ENCODE results near the gene LACTBL1. TPM values are rescaled to one million over a fixed set of nuclear protein-coding genes. Genes with fewer than 3 reads are reported as not detected.

LACTBL1 gene
- total and polyA plus RNA-seq, 9 donors: not detected

GRCh38 chr1:22975694-22976093 is 3.0 kb upstream of the LACTBL1 start:
- intact Hi-C loops (cut with DNase I): no loop called here
- no peaks in the 10 kb centered on the region for H3K9me3 ChIP-seq
- H3K27me3 ChIP-seq: no peaks in the 10 kb centered on the region
- H3K27ac ChIP-seq: no peak overlapping the region
- no peak for DNase-seq
- no peak for TF ChIP-seq EP300 (IDR thresholded peaks at IDR 0.05)
- TF ChIP-seq CTCF (IDR thresholded peaks at IDR 0.05): no peak
- no peaks in the 10 kb centered on the region for H3K4me1 ChIP-seq (ENCODE audit: insufficient read depth)
- H3K36me3 ChIP-seq: no peaks in the 10 kb centered on the region
- 56 to 73% (median 71%) methylated on average over 3 of the region's 3 CpGs for WGBS, 3 donors
- no peak overlapping the region for H3K4me3 ChIP-seq

GRCh38 chr1:22971611-22972405 is 858 bp downstream of the LACTBL1 start:
- Histone ChIP-seq H3K36me3 (no peaks in the 10 kb centered on the region), H3K4me3 (no peak overlapping the region), H3K9me3 (no peaks in the 10 kb centered on the region), H3K27ac (no peak overlapping the region), H3K4me1 (ENCODE audit: insufficient read depth) (no peaks in the 10 kb centered on the region), H3K27me3 (no peaks in the 10 kb centered on the region)
- TF ChIP-seq CTCF (IDR thresholded peaks at IDR 0.05): no peak
- no peak for TF ChIP-seq POLR2A (IDR thresholded peaks at IDR 0.05)
- no peak for TF ChIP-seq EP300 (IDR thresholded peaks at IDR 0.05)
- 62 to 71% (median 64%) methylated on average over 5 of the region's 5 CpGs for WGBS, 3 donors
- DNase-seq: no peak
- intact Hi-C loops (cut with DNase I): no loop called here

GRCh38 chr1:22971161-22971560 is 1.5 kb downstream of the LACTBL1 start:
- Histone ChIP-seq H3K4me1 (ENCODE audit: insufficient read depth) (no peaks in the 10 kb centered on the region), H3K9me3 (peaks cover 0 to 5% of the 10 kb centered on the region in 2 donors), H3K4me3 (no peak overlapping the region), H3K27ac (no peak overlapping the region), H3K27me3 (no peaks in the 10 kb centered on the region), H3K36me3 (no peaks in the 10 kb centered on the region)
- TF ChIP-seq EP300 (IDR thresholded peaks at IDR 0.05) (no peak), POLR2A (IDR thresholded peaks at IDR 0.05) (no peak), CTCF (IDR thresholded peaks at IDR 0.05) (no peak)
- 9 to 17% (median 10%) methylated on average over 3 of the region's 3 CpGs for WGBS, 3 donors
- no peak for DNase-seq
- intact Hi-C loops (cut with DNase I): no loop called here

GRCh38 chr1:22970096-22970495 is 2.6 kb downstream of the LACTBL1 start:
- intact Hi-C loops (cut with DNase I): no loop called here
- WGBS, 3 donors: 73 to 75% (median 74%) methylated on average over 2 of the region's 2 CpGs
- Histone ChIP-seq H3K27ac (no peak overlapping the region), H3K27me3 (no peaks in the 10 kb centered on the region), H3K9me3 (peaks cover 0 to 7% of the 10 kb centered on the region in 2 donors), H3K4me3 (no peak overlapping the region), H3K4me1 (ENCODE audit: insufficient read depth) (no peaks in the 10 kb centered on the region), H3K36me3 (no peaks in the 10 kb centered on the region)
- no peak for DNase-seq
- TF ChIP-seq CTCF (IDR thresholded peaks at IDR 0.05) (no peak), EP300 (IDR thresholded peaks at IDR 0.05) (no peak), POLR2A (IDR thresholded peaks at IDR 0.05) (no peak)

Measured in ovary (tissue), 9 donors.